Measurements from ENCODE around the gene CACNG7. TPM values are rescaled to one million over a fixed set of nuclear protein-coding genes. Genes with fewer than 3 reads are reported as not detected.

Gene CACNG7
- total and polyA plus RNA-seq, 2 donors from 2014 or later: not detected

GRCh38 chr19:53904909-53905308, 4.2 kb upstream of the CACNG7 start:
- intact Hi-C loops (cut with DNase I): no loop called here
- no peaks in the 10 kb centered on the region for H3K36me3 ChIP-seq (ENCODE audit: control insufficient read depth in 2 of 3, insufficient read depth in 3 of 3, low read length in 3 of 3)
- H3K4me1 ChIP-seq (ENCODE audit: control insufficient read depth in 2 of 3, insufficient read depth in 2 of 3, low read depth in 1 of 3, low read length in 3 of 3): no peaks in the 10 kb centered on the region
- H3K4me3 ChIP-seq (ENCODE audit: low read length in 3 of 3): no peak overlapping the region
- DNase-seq (no peak), FAIRE-seq (no peak)
- H3K27ac ChIP-seq (ENCODE audit: low read depth in 2 of 2, low read length in 2 of 2): no peak overlapping the region
- no peak for TF ChIP-seq CTCF (IDR thresholded peaks at IDR 0.05; ENCODE audit: borderline replicate concordance, extremely low read depth, insufficient read depth)
- peaks cover 15% of the 10 kb centered on the region for H3K27me3 ChIP-seq (ENCODE audit: control insufficient read depth, insufficient read depth, low read length)
- H3K9ac ChIP-seq (ENCODE audit: low read length in 3 of 3): no peak overlapping the region
- peaks cover 0 to 2% (median 0%) of the 10 kb centered on the region in 3 donors for H3K9me3 ChIP-seq (ENCODE audit: control insufficient read depth in 2 of 3, insufficient read depth in 1 of 3, low read length in 3 of 3)

- DNase-seq: no peak
- intact Hi-C loops (cut with DNase I): no loop called here
- TF ChIP-seq CTCF (IDR thresholded peaks at IDR 0.05; ENCODE audit: borderline replicate concordance, extremely low read depth, insufficient read depth): no peak
Observed at GRCh38 chr19:53905787-53906186, 3.3 kb upstream of the CACNG7 start.

GRCh38 chr19:53906211-53907192, 2.6 kb upstream of the CACNG7 start:
- Histone ChIP-seq H3K9me3 (ENCODE audit: control insufficient read depth in 2 of 3, insufficient read depth in 1 of 3, low read length in 3 of 3) (no peaks in the 10 kb centered on the region), H3K4me3 (ENCODE audit: low read length in 3 of 3) (no peak overlapping the region), H3K36me3 (ENCODE audit: control insufficient read depth in 2 of 3, insufficient read depth in 3 of 3, low read length in 3 of 3) (no peaks in the 10 kb centered on the region), H3K9ac (ENCODE audit: low read length in 3 of 3) (no peak overlapping the region), H3K27me3 (ENCODE audit: control insufficient read depth, insufficient read depth, low read length) (peaks cover 26% of the 10 kb centered on the region), H3K27ac (ENCODE audit: low read depth in 2 of 2, low read length in 2 of 2) (no peak overlapping the region), H3K4me1 (ENCODE audit: control insufficient read depth in 2 of 3, insufficient read depth in 2 of 3, low read depth in 1 of 3, low read length in 3 of 3) (no peaks in the 10 kb centered on the region)
- no peak for FAIRE-seq
- peak in 1 of 5 donors; percentile 75 for DNase-seq
- TF ChIP-seq CTCF (IDR thresholded peaks at IDR 0.05; ENCODE audit: borderline replicate concordance, extremely low read depth, insufficient read depth): peak; percentile 59
- intact Hi-C loops (cut with DNase I): no loop called here

More at GRCh38 chr19:53905787-53906186, 3.3 kb upstream of the CACNG7 start:
- H3K9me3 ChIP-seq (ENCODE audit: control insufficient read depth in 2 of 3, insufficient read depth in 1 of 3, low read length in 3 of 3): no peaks in the 10 kb centered on the region
- no peak for FAIRE-seq
- H3K4me3 ChIP-seq (ENCODE audit: low read length in 3 of 3): no peak overlapping the region
- peaks cover 22% of the 10 kb centered on the region for H3K27me3 ChIP-seq (ENCODE audit: control insufficient read depth, insufficient read depth, low read length)
- no peaks in the 10 kb centered on the region for H3K36me3 ChIP-seq (ENCODE audit: control insufficient read depth in 2 of 3, insufficient read depth in 3 of 3, low read length in 3 of 3)
- no peak overlapping the region for H3K9ac ChIP-seq (ENCODE audit: low read length in 3 of 3)
- no peaks in the 10 kb centered on the region for H3K4me1 ChIP-seq (ENCODE audit: control insufficient read depth in 2 of 3, insufficient read depth in 2 of 3, low read depth in 1 of 3, low read length in 3 of 3)
- H3K27ac ChIP-seq (ENCODE audit: low read depth in 2 of 2, low read length in 2 of 2): no peak overlapping the region
